Measurements from ENCODE around the gene NSMCE4A.
A peak's percentile ranks its signal among the peaks of the same experiment; 100 is the strongest.
"Not testable (repeated sequence)": the region's sequence is repeated elsewhere in the genome, so short reads cannot be mapped to it uniquely, and the experiment has no call there.

NSMCE4A gene

DNA sequence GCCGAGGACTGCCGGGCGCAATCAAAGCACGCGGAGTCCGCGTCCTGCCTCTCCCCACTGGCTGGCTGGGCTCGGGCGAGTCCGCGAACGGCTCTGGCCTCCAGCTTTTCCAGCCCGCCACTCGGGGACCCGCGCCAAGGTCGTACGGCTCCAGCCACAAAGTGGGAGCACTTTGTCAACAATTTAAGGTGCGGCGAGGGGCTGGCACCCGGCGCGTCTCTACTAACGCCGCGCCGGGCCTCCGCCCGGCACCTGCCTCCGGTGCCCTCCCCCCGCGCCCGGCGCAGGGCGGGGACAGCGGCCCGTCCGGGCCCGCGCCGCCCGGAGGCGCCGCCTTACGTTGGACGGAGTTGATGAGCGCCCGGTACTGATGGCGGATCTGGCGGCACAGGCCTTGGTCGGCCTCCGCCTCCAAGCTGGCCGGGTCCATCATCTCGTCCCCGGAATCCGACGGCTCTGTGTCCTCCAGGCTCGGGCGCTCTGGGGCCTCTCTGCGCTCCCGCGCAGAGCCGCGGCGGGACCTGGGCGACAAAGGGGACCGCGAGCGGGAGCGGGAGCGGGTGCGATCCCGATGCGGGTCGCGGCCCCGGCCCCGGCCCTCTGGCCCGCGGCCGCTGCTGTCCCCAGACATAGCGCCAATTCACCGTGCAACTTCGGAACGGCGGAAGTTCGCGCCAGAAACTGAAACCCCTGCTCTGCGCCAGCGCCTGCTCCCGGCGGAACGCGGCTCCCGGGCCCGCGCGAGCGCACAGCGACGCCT lies at the start of gene NSMCE4A:
Gene NSMCE4A, minus strand, starts transcription at position 683 of the 760 bp plus-strand sequence. Its CDS starts 52 bp downstream, at position 631.
- no peak; the same call in 1 of the 2 replicates for TF ChIP-seq CTCF (conservative IDR thresholded peaks at IDR 0.05; ENCODE audit: low read length)
- peak; percentile 69 for DNase-seq (ENCODE audit: low read depth)
- H3K4me3 ChIP-seq (ENCODE audit: low read length): peak within 1 kb of the TSS; percentile 73

DNA sequence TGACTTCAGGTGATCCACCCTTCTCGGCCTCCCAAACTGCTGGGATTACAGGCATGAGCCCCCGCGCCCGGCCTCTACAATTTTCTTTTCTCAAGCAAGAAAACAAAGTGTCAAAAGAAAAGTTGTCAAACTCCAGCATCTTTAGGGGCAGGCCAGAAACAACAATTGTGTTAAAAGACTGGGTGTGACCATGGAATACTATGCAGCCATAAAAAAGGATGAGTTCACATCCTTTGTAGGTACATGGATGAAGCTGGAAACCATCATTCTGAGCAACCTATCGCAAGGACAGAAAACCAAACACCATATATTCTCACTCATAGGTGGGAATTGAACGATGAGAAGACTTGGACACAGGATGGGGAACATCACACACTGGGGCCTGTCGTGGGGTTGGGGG lies 48.2 kb upstream of the NSMCE4A start:
- not testable (repeated sequence) for DNase-seq (ENCODE audit: low read depth); H3K4me3 ChIP-seq (ENCODE audit: low read length)

DNA sequence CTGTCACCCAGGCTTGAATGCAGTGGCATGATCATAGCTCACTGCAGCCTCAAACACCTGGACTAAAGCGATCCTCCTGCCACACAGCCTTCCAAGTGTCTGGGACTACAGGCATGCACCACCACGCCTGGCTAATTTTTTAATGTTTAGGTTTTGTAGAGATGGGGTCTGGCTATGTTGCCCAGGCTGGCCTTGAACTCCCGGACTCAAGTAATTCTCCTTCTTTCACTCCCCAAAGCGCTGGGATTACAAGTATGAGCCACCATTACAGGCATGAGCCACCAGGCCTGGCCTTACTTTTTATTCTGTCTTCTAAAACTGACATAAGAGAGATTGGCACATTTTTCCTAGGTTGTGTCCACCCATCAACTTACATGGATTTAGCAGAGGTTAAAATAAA lies 47.3 kb upstream of the NSMCE4A start:
- no peak for DNase-seq (ENCODE audit: low read depth)
- no peak for TF ChIP-seq CTCF (conservative IDR thresholded peaks at IDR 0.05; ENCODE audit: low read length)
- no peak overlapping the region for H3K4me3 ChIP-seq (ENCODE audit: low read length)

GRCh38 chr10:122021828-122022227 lies 46.8 kb upstream of the NSMCE4A start:
- no peak for DNase-seq (ENCODE audit: low read depth)
- TF ChIP-seq CTCF (conservative IDR thresholded peaks at IDR 0.05; ENCODE audit: low read length): no peak

DNA sequence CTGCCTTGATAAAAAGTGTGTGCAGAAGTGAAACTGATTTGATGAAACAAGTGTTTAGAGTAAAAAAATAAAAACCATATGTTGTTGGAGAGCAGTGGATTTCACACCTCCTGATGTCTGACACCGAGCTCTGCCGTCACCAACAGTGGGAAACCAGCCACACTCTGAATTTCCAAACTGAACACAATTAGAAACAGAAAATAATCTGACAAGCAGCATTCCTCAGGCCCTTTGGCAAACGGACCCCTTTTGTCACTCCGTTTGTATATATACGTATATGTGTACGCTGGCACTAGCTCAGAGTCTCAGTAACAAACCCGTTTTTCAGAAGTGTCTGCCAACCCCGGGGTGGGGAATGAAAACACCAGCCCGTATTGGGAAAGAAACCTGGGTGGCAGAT lies 46.4 kb upstream of the NSMCE4A start:
- H3K4me3 ChIP-seq (ENCODE audit: low read length): peak overlapping the region; percentile 17
- peak; percentile 62 for DNase-seq (ENCODE audit: low read depth)
- TF ChIP-seq CTCF (conservative IDR thresholded peaks at IDR 0.05; ENCODE audit: low read length): no peak

More at GRCh38 chr10:122021828-122022227, 46.8 kb upstream of the NSMCE4A start:
- no peak overlapping the region for H3K4me3 ChIP-seq (ENCODE audit: low read length)

- no peak for DNase-seq (ENCODE audit: low read depth)
- no peak for TF ChIP-seq CTCF (conservative IDR thresholded peaks at IDR 0.05; ENCODE audit: low read length)
- no peak overlapping the region for H3K4me3 ChIP-seq (ENCODE audit: low read length)
Measured at GRCh38 chr10:122020226-122020625, 45.2 kb upstream of the NSMCE4A start.

GRCh38 chr10:122019414-122019975 lies 44.5 kb upstream of the NSMCE4A start:
- TF ChIP-seq CTCF (conservative IDR thresholded peaks at IDR 0.05; ENCODE audit: low read length): no peak
- no peak overlapping the region for H3K4me3 ChIP-seq (ENCODE audit: low read length)

More at GRCh38 chr10:122019414-122019975, 44.5 kb upstream of the NSMCE4A start:
- no peak for DNase-seq (ENCODE audit: low read depth)
